K562 (cell line): ENCODE data around the gene PREX1. TPM values are rescaled to one million over a fixed set of nuclear protein-coding genes. Genes with fewer than 3 reads are reported as not detected.

Experiments
- ATAC-seq: fragments of 200-7000 bp; cut with Tn5 transposase; 3 replicates; pipeline ENCODE4 v1.9.1; 2020; ENCODE audit warnings: moderate library complexity
- BruUV-seq: library from RNA; stranded (reverse); fragments of 400-500 nt; replicated peaks from 2 replicates; lab custom pipeline; 2021; lab: Mats Ljungman, UMichigan
- CTCF ChIA-PET: fragments of 300-600 bp; formaldehyde crosslinking; extraction: SDS; loops from one replicate; lab custom pipeline; 2021; ENCODE audit warnings: low intra/inter-chr PET ratio; lab: Yijun Ruan, JAX
- POLR2A ChIA-PET: fragments of 300-600, 350-650 bp; sonication (Branson Sonifier 250); formaldehyde crosslinking; extraction: SDS; loops from one replicate; lab custom pipeline; 2021; ENCODE audit warnings: antibody characterized with exemption, inconsistent platforms; lab: Yijun Ruan, JAX
- DNase-seq, 4 experiments: peaks; one replicate each; pipeline versions ENCODE4 v3.0.0 to v3.0.0-alpha.2; 2011 to 2018; ENCODE audit warnings: low spot score in 3 of 4, mixed read lengths in 3 of 4; ENCODE audit errors: extremely low read depth in 1 of 4
- FAIRE-seq: peaks from 2 replicates; lab custom pipeline; 2011; peaks lifted over from hg19 to GRCh38; lab: Jason Lieb, UNC
- H2AFZ ChIP-seq: 2 replicates; pipeline ENCODE4 v1.6.0; 2011; ENCODE audit warnings: low read depth, low read length, control low read depth, inconsistent platforms
- H3K27ac ChIP-seq: fragments of 200-600 bp; 3 replicates; pipeline ENCODE4 v1.8.0; 2011; ENCODE audit warnings: low read depth, mild to moderate bottlenecking, control low read depth, inconsistent platforms, low read length, moderate library complexity, mixed read lengths; ENCODE audit errors: extremely low read depth
- H3K27me3 ChIP-seq, 2 experiments: fragments of 300-600 bp in 1 of 2; 2 replicates in 1 of 2; 3 replicates in 1 of 2; pipeline versions ENCODE4 v1.6.0 to v1.8.0; 2011; ENCODE audit warnings: inconsistent platforms in 2 of 2, low read length in 2 of 2, mild to moderate bottlenecking in 1 of 2, mixed read lengths in 1 of 2, moderate library complexity in 1 of 2; ENCODE audit not compliant: control insufficient read depth in 2 of 2, insufficient read depth in 2 of 2
- H3K36me3 ChIP-seq: fragments of 300-600 bp; 3 replicates; pipeline ENCODE4 v1.8.0; 2011; ENCODE audit warnings: mild to moderate bottlenecking, low read length, inconsistent platforms; ENCODE audit not compliant: control insufficient read depth, insufficient read depth
- H3K4me1 ChIP-seq, 2 experiments: fragments of 200-600 bp in 1 of 2; replicated peaks in 1 of 2; 2 replicates in 1 of 2; 3 replicates in 1 of 2; pipeline versions ENCODE4 v1.5.1 to v1.8.0; 2011; ENCODE audit warnings: inconsistent platforms in 2 of 2, low read length in 2 of 2, mild to moderate bottlenecking in 1 of 2, mixed read lengths in 1 of 2, moderate library complexity in 1 of 2; ENCODE audit not compliant: control insufficient read depth in 2 of 2, insufficient read depth in 2 of 2
- H3K4me2 ChIP-seq: 2 replicates; pipeline ENCODE4 v1.6.1; 2011; ENCODE audit warnings: low read length, control low read depth, inconsistent platforms, mixed read lengths; ENCODE audit not compliant: insufficient read depth
- H3K4me3 ChIP-seq: fragments of 200-600 bp; sonication (generic), shearing (Covaris generic); 2 replicates; pipeline ENCODE4 v1.5.1; 2016; ENCODE audit warnings: control low read depth, inconsistent platforms
- H3K79me2 ChIP-seq: fragments of 200-600 bp; 3 replicates; pipeline ENCODE4 v1.8.0; 2011; ENCODE audit warnings: low read length, inconsistent platforms; ENCODE audit not compliant: control insufficient read depth, insufficient read depth
- H3K9ac ChIP-seq, 2 experiments: 2 replicates each; pipeline versions ENCODE4 v1.6.0 to v1.6.1; 2011; ENCODE audit warnings: low read depth in 2 of 2, low read length in 2 of 2, control low read depth in 1 of 2, inconsistent platforms in 1 of 2, mild to moderate bottlenecking in 1 of 2, mixed read lengths in 1 of 2; ENCODE audit not compliant: insufficient read depth in 1 of 2
- H3K9me1 ChIP-seq: one replicate; pipeline ENCODE4 v1.6.0; 2011; ENCODE audit warnings: inconsistent platforms, mild to moderate bottlenecking, low read length, moderate library complexity; ENCODE audit not compliant: control insufficient read depth, insufficient read depth
- H3K9me3 ChIP-seq: replicated peaks from 2 replicates; pipeline ENCODE4 v1.5.1; 2011; ENCODE audit warnings: low read depth, low read length, inconsistent platforms; ENCODE audit not compliant: control insufficient read depth, insufficient read depth
- H4K20me1 ChIP-seq: replicated peaks from 2 replicates; pipeline ENCODE4 v1.6.1; 2011; ENCODE audit warnings: low read length, inconsistent platforms, mixed read lengths; ENCODE audit not compliant: control insufficient read depth, insufficient read depth
- CBFA2T2 ChIP-seq: fragments of 450-650 bp; conservative IDR thresholded peaks from 2 replicates; pipeline ENCODE4 v1.6.1; 2017; ENCODE audit warnings: mild to moderate bottlenecking
- CREB1 ChIP-seq, 2 experiments: sonication (generic) in 1 of 2; formaldehyde crosslinking in 1 of 2; IDR thresholded peaks; 2 replicates each; pipeline versions ENCODE4 v1.6.1 to v1.8.0; 2012 to 2022; ENCODE audit warnings: inconsistent platforms in 1 of 2, mild to moderate bottlenecking in 1 of 2, missing genetic modification reagents in 1 of 2, moderate library complexity in 1 of 2
- DIDO1 ChIP-seq: fragments of 450-650 bp; IDR thresholded peaks from 2 replicates; pipeline ENCODE4 v1.6.1; 2016; ENCODE audit warnings: low read depth, missing biosample characterization, missing genetic modification characterization
- HNRNPLL ChIP-seq: fragments of 200-400 bp; formaldehyde crosslinking; IDR thresholded peaks from 2 replicates; pipeline ENCODE4 v1.6.1; 2017; ENCODE audit warnings: low read length, low read depth, mild to moderate bottlenecking; ENCODE audit not compliant: poor library complexity, severe bottlenecking
- KHSRP ChIP-seq: fragments of 450-650 bp; IDR thresholded peaks from 2 replicates; pipeline ENCODE4 v1.6.1; 2017
- MBD2 ChIP-seq: sonication (generic); IDR thresholded peaks from 2 replicates; pipeline ENCODE4 v1.6.1; 2016; ENCODE audit warnings: low read depth, borderline replicate concordance
- MCM2 ChIP-seq: fragments of 450-650 bp; IDR thresholded peaks from 2 replicates; pipeline ENCODE4 v1.6.1; 2017; ENCODE audit warnings: low read depth, mild to moderate bottlenecking
- SMAD3 ChIP-seq: fragments of 450-650 bp; formaldehyde crosslinking; conservative IDR thresholded peaks from 2 replicates; pipeline ENCODE4 v1.4.0; 2020; ENCODE audit warnings: mild to moderate bottlenecking
- TRIM28 ChIP-seq: fragments of 450-650 bp; IDR thresholded peaks from 2 replicates; pipeline ENCODE4 v1.6.1; 2017
- ZBTB7A ChIP-seq: IDR thresholded peaks from 2 replicates; pipeline ENCODE4 v1.6.1; 2011; ENCODE audit warnings: low read depth, mild to moderate bottlenecking, low read length, moderate library complexity, borderline replicate concordance; ENCODE audit not compliant: control insufficient read depth
- ZNF121 ChIP-seq: sonication (generic); formaldehyde crosslinking; conservative IDR thresholded peaks from 2 replicates; pipeline ENCODE4 v1.8.0; 2022; ENCODE audit warnings: missing genetic modification reagents
- ZNF282 ChIP-seq: sonication (generic); formaldehyde crosslinking; IDR thresholded peaks from 2 replicates; pipeline ENCODE4 v1.8.1; 2023; ENCODE audit warnings: missing genetic modification reagents
- ZNF766 ChIP-seq: fragments of 200-800 bp; sonication (Bioruptor generic); conservative IDR thresholded peaks from 2 replicates; pipeline ENCODE4 v1.6.1; 2016; ENCODE audit warnings: missing genetic modification characterization, missing compliant biosample characterization
- WGBS: fragments of 100-300 bp; shearing (Covaris generic); methylation state at CpG from one replicate; pipeline ENCODE4 v1.1.6; 2016; ENCODE audit warnings: low coverage, mixed read lengths; ENCODE audit not compliant: insufficient coverage; ENCODE audit errors: missing lambda C conversion rate; 5-methylcytosine and 5-hydroxymethylcytosine counted together
- in situ Hi-C: fragments of 300-500 bp; cut with MboI; formaldehyde crosslinking; loops from 4 replicates; pipeline ENCODE4 v1.15.0; 2018; ENCODE audit warnings: inconsistent platforms, mixed read lengths
- intact Hi-C: fragments of 100-400 bp; cut with micrococcal nuclease; formaldehyde crosslinking; loops from 2 replicates; pipeline ENCODE4 v1.14.2; 2022
- polyA plus RNA-seq, 8 experiments: library from polyadenylated mRNA; depleted of rRNA in 4 of 8; stranded (reverse) in 5 of 8; unstranded in 3 of 8; fragments of >200 nt; fragmentation: Nextera tagmentation in 2 of 8; fragmentation: Illumina TruSeq in 1 of 8; extraction: Ambion mirVana in 2 of 8; extraction: Trizol in 1 of 8; gene quantifications; 2 replicates each; pipeline versions ENCODE4 v1.2.1 to v1.2.3, GENCODE V29; 2011 to 2014; ENCODE audit warnings: inconsistent platforms in 1 of 8, missing spikeins in 1 of 8
- total RNA-seq, 7 experiments: library from RNA; depleted of rRNA in 6 of 7; stranded (reverse); fragments of >200 nt in 6 of 7; fragmentation: Illumina TruSeq in 2 of 7; extraction: Trizol in 2 of 7; gene quantifications; 2 replicates each; pipeline versions ENCODE4 v1.2.1 to v1.2.3, GENCODE V29; 2011 to 2021; ENCODE audit warnings: low replicate concordance in 1 of 7
- TF ChIP-seq, protein P1 (sequence below): sonication (generic); formaldehyde crosslinking; IDR thresholded peaks from 2 replicates; pipeline ENCODE4 v1.8.1; 2023; ENCODE audit warnings: mild to moderate bottlenecking, missing genetic modification reagents
- TF ChIP-seq, protein P2 (sequence below): sonication (generic); formaldehyde crosslinking; IDR thresholded peaks from 2 replicates; pipeline ENCODE4 v1.8.1; 2022; ENCODE audit warnings: missing genetic modification reagents
- TF ChIP-seq, protein P3 (sequence below), 2 experiments: fragments of 450-650 bp; IDR thresholded peaks; 2 replicates each; pipeline ENCODE4 v1.6.1; 2016

Gene PREX1
- total and polyA plus RNA-seq, 9 of the 15 experiments (the other 6 are each of a cell fraction or from before 2014, with no cell fraction given) = 0.37 to 10.4 (median 4.8) TPM

DNA sequence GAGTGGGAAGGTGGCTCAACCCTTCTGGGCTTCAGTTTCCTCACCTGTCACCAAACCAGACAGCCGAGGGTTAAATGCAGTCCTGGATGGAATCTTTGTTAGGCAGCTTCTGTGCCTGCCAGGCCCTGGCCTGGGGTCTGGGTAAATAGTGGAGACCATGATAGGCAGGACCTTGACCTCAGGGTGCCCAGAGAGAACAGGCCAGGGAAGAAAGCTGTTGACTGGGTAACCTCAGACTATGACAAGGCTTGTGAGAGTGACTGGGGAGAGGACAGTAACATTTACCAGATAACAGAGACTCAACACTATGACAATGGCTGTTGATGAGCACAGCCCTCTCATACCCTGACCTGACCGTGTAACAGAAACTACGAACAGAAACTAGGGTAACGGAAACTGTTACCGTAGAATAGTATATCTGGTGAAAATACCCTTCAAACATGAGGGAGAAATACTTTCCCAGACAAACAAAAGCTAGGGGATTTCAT lies 218.3 kb downstream of the PREX1 start:
- TF ChIP-seq SMAD3 (CRISPR knock-in tag) (no peak), MCM2 (no peak), KHSRP (no peak), ZNF121 (CRISPR knock-in tag) (no peak), CBFA2T2 (no peak), ZNF282 (CRISPR knock-in tag) (no peak), HNRNPLL (no peak), CREB1 (IDR thresholded peaks at IDR 0.05) (no peak), CREB1 (CRISPR knock-in tag; IDR thresholded peaks at IDR 0.05) (no peak), ZNF766 (CRISPR knock-in tag) (no peak), TRIM28 (no peak), DIDO1 (tag) (no peak), MBD2 (no peak), ZBTB7A (no peak)
- TF ChIP-seq, protein P1, sequence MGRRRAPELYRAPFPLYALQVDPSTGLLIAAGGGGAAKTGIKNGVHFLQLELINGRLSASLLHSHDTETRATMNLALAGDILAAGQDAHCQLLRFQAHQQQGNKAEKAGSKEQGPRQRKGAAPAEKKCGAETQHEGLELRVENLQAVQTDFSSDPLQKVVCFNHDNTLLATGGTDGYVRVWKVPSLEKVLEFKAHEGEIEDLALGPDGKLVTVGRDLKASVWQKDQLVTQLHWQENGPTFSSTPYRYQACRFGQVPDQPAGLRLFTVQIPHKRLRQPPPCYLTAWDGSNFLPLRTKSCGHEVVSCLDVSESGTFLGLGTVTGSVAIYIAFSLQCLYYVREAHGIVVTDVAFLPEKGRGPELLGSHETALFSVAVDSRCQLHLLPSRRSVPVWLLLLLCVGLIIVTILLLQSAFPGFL (CRISPR knock-in tag) = no peak
- TF ChIP-seq, protein P2, sequence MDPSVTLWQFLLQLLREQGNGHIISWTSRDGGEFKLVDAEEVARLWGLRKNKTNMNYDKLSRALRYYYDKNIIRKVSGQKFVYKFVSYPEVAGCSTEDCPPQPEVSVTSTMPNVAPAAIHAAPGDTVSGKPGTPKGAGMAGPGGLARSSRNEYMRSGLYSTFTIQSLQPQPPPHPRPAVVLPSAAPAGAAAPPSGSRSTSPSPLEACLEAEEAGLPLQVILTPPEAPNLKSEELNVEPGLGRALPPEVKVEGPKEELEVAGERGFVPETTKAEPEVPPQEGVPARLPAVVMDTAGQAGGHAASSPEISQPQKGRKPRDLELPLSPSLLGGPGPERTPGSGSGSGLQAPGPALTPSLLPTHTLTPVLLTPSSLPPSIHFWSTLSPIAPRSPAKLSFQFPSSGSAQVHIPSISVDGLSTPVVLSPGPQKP (CRISPR knock-in tag) = no peak
- TF ChIP-seq, protein P3, sequence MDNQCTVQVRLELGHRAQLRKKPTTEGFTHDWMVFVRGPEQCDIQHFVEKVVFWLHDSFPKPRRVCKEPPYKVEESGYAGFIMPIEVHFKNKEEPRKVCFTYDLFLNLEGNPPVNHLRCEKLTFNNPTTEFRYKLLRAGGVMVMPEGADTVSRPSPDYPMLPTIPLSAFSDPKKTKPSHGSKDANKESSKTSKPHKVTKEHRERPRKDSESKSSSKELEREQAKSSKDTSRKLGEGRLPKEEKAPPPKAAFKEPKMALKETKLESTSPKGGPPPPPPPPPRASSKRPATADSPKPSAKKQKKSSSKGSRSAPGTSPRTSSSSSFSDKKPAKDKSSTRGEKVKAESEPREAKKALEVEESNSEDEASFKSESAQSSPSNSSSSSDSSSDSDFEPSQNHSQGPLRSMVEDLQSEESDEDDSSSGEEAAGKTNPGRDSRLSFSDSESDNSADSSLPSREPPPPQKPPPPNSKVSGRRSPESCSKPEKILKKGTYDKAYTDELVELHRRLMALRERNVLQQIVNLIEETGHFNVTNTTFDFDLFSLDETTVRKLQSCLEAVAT (IDR thresholded peaks at IDR 0.05) = no peak
- 0% methylated on average over 5 of the region's 5 CpGs for WGBS
- ATAC-seq (no peak), FAIRE-seq (no peak), DNase-seq (no peak)
- Histone ChIP-seq H3K4me2 (no peak overlapping the region), H3K9ac (no peak overlapping the region), H3K9me3 (no peaks in the 10 kb centered on the region), H3K27me3 (peaks cover 5 to 40% of the 10 kb centered on the region in 2 experiments; a peak in 3 of 5 replicates), H3K4me3 (no peak overlapping the region), H3K36me3 (no peaks in the 10 kb centered on the region), H3K9me1 (no peaks in the 10 kb centered on the region), H3K27ac (no peak overlapping the region), H4K20me1 (no peaks in the 10 kb centered on the region; the same call in 1 of the 2 replicates), H2AFZ (no peak overlapping the region), H3K79me2 (no peaks in the 10 kb centered on the region), H3K4me1 (no peaks in the 10 kb centered on the region)
- ChIA-PET POLR2A (interaction anchor here (0.7 kb wide), 2 partner anchors 15 to 647 kb away, joined by 3 read pairs; no protein-coding TSS in a partner anchor), CTCF (no interaction called here)
- intact Hi-C loops = no loop called here
- no TSS peak for BruUV-seq
- in situ Hi-C loops = no loop called here
